Heart right ventricle (tissue), 16 donors: Measurements from ENCODE around the gene ARFGAP1. TPM values are rescaled to one million over a fixed set of nuclear protein-coding genes. Genes with fewer than 3 reads are reported as not detected.

ENCODE experiments used
- ATAC-seq, 8 donors: fragments of 200-7000 bp; cut with Tn5 transposase; one replicate each; pipeline ENCODE4 v1.9.1; 2020; ENCODE audit warnings: mild to moderate bottlenecking in 8 of 8, moderate library complexity in 8 of 8, moderate number of reproducible peaks in 1 of 8
- DNase-seq, 2 donors: peaks; one replicate each; pipeline ENCODE4 v3.0.0-alpha.2; 2020
- H3K27ac ChIP-seq, 10 donors: fragments of 200-600 bp; sonication (generic) in 2 of 10; one replicate each; pipeline versions ENCODE4 v1.5.0 to v1.8.0; 2020 to 2022; ENCODE audit warnings: mild to moderate bottlenecking in 3 of 10
- H3K27me3 ChIP-seq, 7 donors: fragments of 200-600 bp; one replicate each; pipeline ENCODE4 v1.8.0; 2021 to 2022; ENCODE audit warnings: mild to moderate bottlenecking in 2 of 7
- H3K36me3 ChIP-seq, 9 donors: fragments of 200-600 bp; sonication (generic) in 1 of 9; one replicate each; pipeline versions ENCODE4 v1.5.0 to v1.8.0; 2020 to 2022; ENCODE audit warnings: mild to moderate bottlenecking in 2 of 9
- H3K4me1 ChIP-seq, 9 donors: fragments of 200-600 bp; sonication (generic) in 1 of 9; one replicate each; pipeline versions ENCODE4 v1.5.0 to v1.8.0; 2020 to 2022; ENCODE audit warnings: mild to moderate bottlenecking in 4 of 9
- H3K4me3 ChIP-seq, 10 donors: fragments of 200-600 bp; sonication (generic) in 2 of 10; one replicate each; pipeline versions ENCODE4 v1.5.0 to v1.8.0; 2020 to 2022; ENCODE audit warnings: mild to moderate bottlenecking in 7 of 10, moderate library complexity in 2 of 10
- H3K9me3 ChIP-seq, 11 donors: fragments of 200-600 bp in 10 of 11; sonication (generic) in 2 of 11; one replicate each; pipeline versions ENCODE4 v1.5.0 to v1.8.0; 2013 to 2022; ENCODE audit warnings: mild to moderate bottlenecking in 2 of 11, control low read depth in 1 of 11, moderate library complexity in 1 of 11
- WGBS, 2 donors: extraction: QIAGEN DNeasy Blood & Tissue Kit; methylation state at CpG; one replicate each; pipeline ENCODE4 v1.1.7; 2013; ENCODE audit warnings: inconsistent platforms in 1 of 2; 5-methylcytosine and 5-hydroxymethylcytosine counted together
- intact Hi-C, 10 donors: fragments of 100-400 bp; cut with DNase I; formaldehyde crosslinking; loops; one replicate each; pipeline versions ENCODE4 v1.11.1 to v1.14.2; 2022
- polyA plus RNA-seq, 2 donors: library from polyadenylated mRNA; stranded (reverse); fragments of 200-250 nt; gene quantifications; one replicate each; pipeline ENCODE4 v1.2.3, GENCODE V29; 2013
- total RNA-seq, 10 donors: library from RNA; stranded (reverse); fragmentation: NEBNext Ultra II Directional in 3 of 10; extraction: Animal tissue kit (Norgen Biotek cat#: 25700) in 3 of 10; gene quantifications; one replicate each; pipeline versions ENCODE4 v1.2.1 to v1.2.4, GENCODE V29; 2021 to 2023
- TF ChIP-seq, protein P1 (sequence below), 9 donors: fragments of 200-600 bp; sonication (generic) in 2 of 9; IDR thresholded peaks; one replicate each; pipeline versions ENCODE4 v1.5.0 to v1.8.0; 2021 to 2022; ENCODE audit warnings: antibody characterized with exemption in 9 of 9, mild to moderate bottlenecking in 5 of 9, moderate library complexity in 1 of 9
- donor health status: Arrhythmogenic right ventricular cardiomyopathy.
- donor health status: ischemic (EF 13 %, LVEDD 7.1; RV severe dilation, severe dysfunction).
- donor health status: healthy with polysubstance abuse.
- donor health status: DM: no; HTN: yes; CAD: no.
- donor health status: DM: no; HTN: no; CAD: no.
- donor health status: ischemic (EF 25% LVEDD 6.9; RV normal size, moderate dysfunction).
- donor health status: ischemic (EF 25% LVEDD 5.7; RV mildly dilated, moderate dysfunction).
- donor health status: healthy.
- donor health status: DM: yes; HTN: yes; CAD: no.
- donor health status: Ischemic cardiomyopathy.
- donor health status: ischemic (EF 35%, LVEDD 5.7; RV mildly dilated, moderate dysfunction).
- donor health status: nonischemic (EF 11% LVEDD 7.7; RV severe dilation, severe dysfunction).
- donor health status: DM: yes; HTN: yes; CAD: no.
- donor health status: PGD.
- donor health status: ischemic (EF 29% LVEDD 5.4; RV normal size, mild dysfunction).
- donor health status: nonischemic (EF 23%, LVEDD 6.1; RV moderate dilation, normal function).

ARFGAP1 gene
- total and polyA plus RNA-seq, 12 donors = 20.4 to 72.6 (median 32.3) TPM

DNA sequence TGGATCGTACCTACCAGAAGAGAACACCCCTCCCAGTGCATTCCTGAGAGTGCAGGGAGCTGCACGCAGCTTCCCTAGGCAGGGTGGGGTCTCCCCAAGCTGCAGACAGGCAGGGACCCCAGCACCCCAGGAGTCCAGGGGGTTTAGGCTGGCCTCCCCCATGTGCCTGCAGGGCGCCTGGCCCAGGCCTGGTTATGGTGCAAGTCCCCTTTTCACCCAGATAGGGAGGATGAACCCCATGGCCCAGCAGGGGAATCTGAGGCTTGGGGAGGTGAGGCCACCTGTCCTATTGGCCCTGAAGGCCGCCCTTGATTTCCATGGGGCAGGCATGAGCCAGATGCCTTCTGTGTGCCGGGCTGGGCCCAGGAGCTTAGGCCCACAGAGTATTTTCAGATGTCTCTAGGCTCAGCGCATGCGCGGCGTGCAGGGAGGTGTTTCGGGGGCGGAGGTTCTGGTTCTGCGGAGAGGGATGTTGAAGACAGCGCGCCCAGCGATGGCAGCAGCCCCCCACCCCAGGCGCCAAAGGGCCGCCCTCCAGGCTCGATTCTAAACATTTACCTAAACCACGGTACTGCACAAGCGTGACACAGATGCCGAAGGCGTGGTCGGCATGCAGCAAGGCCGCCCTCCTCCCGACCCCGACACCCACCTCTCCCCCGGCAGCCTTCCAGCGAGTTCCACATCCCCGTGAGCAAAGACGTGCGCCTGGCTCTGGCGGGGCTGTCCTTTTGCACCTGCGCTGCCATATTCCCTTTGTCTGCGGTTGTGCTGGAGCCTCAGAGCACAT is 49.7 kb downstream of the ARFGAP1 start:
- DNase-seq (peak in 1 of 2 donors; percentile 12), ATAC-seq (peak in 1 of 8 donors; percentile 10)
- Histone ChIP-seq H3K4me1 (peaks cover 0 to 10% (median 0%) of the 10 kb centered on the region in 9 donors), H3K27ac (no peak overlapping the region), H3K36me3 (no peaks in the 10 kb centered on the region), H3K9me3 (peaks cover 0 to 11% (median 0%) of the 10 kb centered on the region in 11 donors), H3K4me3 (no peak overlapping the region), H3K27me3 (peaks cover 0 to 31% (median 10%) of the 10 kb centered on the region in 7 donors)
- TF ChIP-seq, protein P1, sequence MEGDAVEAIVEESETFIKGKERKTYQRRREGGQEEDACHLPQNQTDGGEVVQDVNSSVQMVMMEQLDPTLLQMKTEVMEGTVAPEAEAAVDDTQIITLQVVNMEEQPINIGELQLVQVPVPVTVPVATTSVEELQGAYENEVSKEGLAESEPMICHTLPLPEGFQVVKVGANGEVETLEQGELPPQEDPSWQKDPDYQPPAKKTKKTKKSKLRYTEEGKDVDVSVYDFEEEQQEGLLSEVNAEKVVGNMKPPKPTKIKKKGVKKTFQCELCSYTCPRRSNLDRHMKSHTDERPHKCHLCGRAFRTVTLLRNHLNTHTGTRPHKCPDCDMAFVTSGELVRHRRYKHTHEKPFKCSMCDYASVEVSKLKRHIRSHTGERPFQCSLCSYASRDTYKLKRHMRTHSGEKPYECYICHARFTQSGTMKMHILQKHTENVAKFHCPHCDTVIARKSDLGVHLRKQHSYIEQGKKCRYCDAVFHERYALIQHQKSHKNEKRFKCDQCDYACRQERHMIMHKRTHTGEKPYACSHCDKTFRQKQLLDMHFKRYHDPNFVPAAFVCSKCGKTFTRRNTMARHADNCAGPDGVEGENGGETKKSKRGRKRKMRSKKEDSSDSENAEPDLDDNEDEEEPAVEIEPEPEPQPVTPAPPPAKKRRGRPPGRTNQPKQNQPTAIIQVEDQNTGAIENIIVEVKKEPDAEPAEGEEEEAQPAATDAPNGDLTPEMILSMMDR (IDR thresholded peaks at IDR 0.05) = no peak
- intact Hi-C loops = no loop called here
- WGBS, 2 donors = 64 to 81% methylated on average over 34 of the region's 34 CpGs

- Histone ChIP-seq H3K36me3 (no peaks in the 10 kb centered on the region), H3K27ac (no peak overlapping the region), H3K9me3 (peaks cover 0 to 11% (median 0%) of the 10 kb centered on the region in 11 donors), H3K27me3 (peaks cover 0 to 31% (median 10%) of the 10 kb centered on the region in 7 donors), H3K4me3 (no peak overlapping the region), H3K4me1 (peaks cover 0 to 10% (median 0%) of the 10 kb centered on the region in 9 donors)
- intact Hi-C loops = no loop called here
- DNase-seq (no peak), ATAC-seq (no peak)
- TF ChIP-seq, protein P1 (IDR thresholded peaks at IDR 0.05) = no peak
- WGBS, 2 donors = 31 to 38% methylated on average over 15 of the region's 15 CpGs
Observed at GRCh38 chr20:63322933-63323273, 50.3 kb downstream of the ARFGAP1 start.

GRCh38 chr20:63323357-63323981 is 50.9 kb downstream of the ARFGAP1 start:
- H3K4me1 ChIP-seq = peaks cover 0 to 10% (median 0%) of the 10 kb centered on the region in 9 donors
- H3K36me3 ChIP-seq = no peaks in the 10 kb centered on the region
- TF ChIP-seq, protein P1 (IDR thresholded peaks at IDR 0.05) = no peak
- peaks cover 0 to 11% (median 0%) of the 10 kb centered on the region in 11 donors for H3K9me3 ChIP-seq
- ATAC-seq = no peak
- intact Hi-C loops = no loop called here
- H3K27me3 ChIP-seq = peaks cover 0 to 31% (median 10%) of the 10 kb centered on the region in 7 donors
- DNase-seq = no peak
- no peak overlapping the region for H3K27ac ChIP-seq
- WGBS, 2 donors = 66 to 68% methylated on average over 18 of the region's 18 CpGs
- no peak overlapping the region for H3K4me3 ChIP-seq

GRCh38 chr20:63325021-63325471 is 52.4 kb downstream of the ARFGAP1 start:
- Histone ChIP-seq H3K4me1 (peaks cover 0 to 10% (median 0%) of the 10 kb centered on the region in 9 donors), H3K9me3 (peaks cover 0 to 11% (median 0%) of the 10 kb centered on the region in 11 donors), H3K36me3 (no peaks in the 10 kb centered on the region), H3K27me3 (peaks cover 0 to 23% (median 15%) of the 10 kb centered on the region in 7 donors), H3K27ac (no peak overlapping the region), H3K4me3 (no peak overlapping the region)
- WGBS, 2 donors = 83 to 88% methylated on average over 10 of the region's 10 CpGs
- TF ChIP-seq, protein P1 (IDR thresholded peaks at IDR 0.05) = no peak
- intact Hi-C loops = loop anchor here in 1 of 10 donors (5.0 kb wide), 1 partner anchor 292 kb away; no protein-coding TSS in a partner anchor
- ATAC-seq (no peak), DNase-seq (peak in 1 of 2 donors; percentile 6)
